ENCODE measurements around the gene SAMD4A.

- TF ChIP-seq CTCF (IDR thresholded peaks at IDR 0.05) = no peak
- TF ChIP-seq POLR2A (IDR thresholded peaks at IDR 0.05) = no peak
Measured at GRCh38 chr14:54533100-54533499, 33.8 kb upstream of the SAMD4A start.
